Measurements from ENCODE around the gene EIF5B.

The EIF5B gene

GRCh38 chr2:99448556-99448955, 111.4 kb downstream of the EIF5B start:
- Histone ChIP-seq H3K36me3 (ENCODE audit: control insufficient read depth, insufficient read depth, low read length) (peaks cover 3% of the 10 kb centered on the region), H3K9me3 (ENCODE audit: control insufficient read depth, low read length) (no peaks in the 10 kb centered on the region), H3K27me3 (ENCODE audit: control insufficient read depth, insufficient read depth, low read length) (no peaks in the 10 kb centered on the region), H3K9ac (ENCODE audit: low read length) (no peak overlapping the region), H3K4me1 (ENCODE audit: control insufficient read depth, insufficient read depth, low read length) (no peaks in the 10 kb centered on the region), H3K4me3 (ENCODE audit: low read length) (no peak overlapping the region)

GRCh38 chr2:99450199-99450598, 113.0 kb downstream of the EIF5B start:
- Histone ChIP-seq H3K27me3 (ENCODE audit: control insufficient read depth, insufficient read depth, low read length) (no peaks in the 10 kb centered on the region), H3K9me3 (ENCODE audit: control insufficient read depth, low read length) (no peaks in the 10 kb centered on the region), H3K36me3 (ENCODE audit: control insufficient read depth, insufficient read depth, low read length) (peaks cover 3% of the 10 kb centered on the region), H3K4me3 (ENCODE audit: low read length) (no peak overlapping the region), H3K4me1 (ENCODE audit: control insufficient read depth, insufficient read depth, low read length) (no peaks in the 10 kb centered on the region), H3K9ac (ENCODE audit: low read length) (no peak overlapping the region)
